HG02981 (cell line): Measurements from ENCODE around the gene GUCY2F.

Experiments used
- ATAC-seq: cut with Tn5 transposase; IDR thresholded peaks from one replicate; pipeline ENCODE4 v1.9.1; 2021; ENCODE audit warnings: mild to moderate bottlenecking, moderate library complexity; ENCODE audit not compliant: unreplicated experiment

Gene GUCY2F

GRCh38 chrX:109481986-109482385 lies at the start of gene GUCY2F:
Gene GUCY2F (minus strand): TSS chrX:109482086. CDS start chrX:109475936, 6,150 bp downstream.
- no peak for ATAC-seq

- no peak for ATAC-seq
These were observed 37.1 kb upstream of the GUCY2F start for GRCh38 chrX:109519001-109519400.

GRCh38 chrX:109511113-109511512 lies 29.2 kb upstream of the GUCY2F start:
- no peak for ATAC-seq

GRCh38 chrX:109508915-109509314 lies 27.0 kb upstream of the GUCY2F start:
- ATAC-seq, result no peak

GRCh38 chrX:109501176-109501575 lies 19.3 kb upstream of the GUCY2F start:
- no peak for ATAC-seq

- ATAC-seq, result no peak
These were observed 16.5 kb upstream of the GUCY2F start for GRCh38 chrX:109498434-109498833.

- no peak for ATAC-seq
These were observed 7.3 kb upstream of the GUCY2F start for GRCh38 chrX:109489174-109489573.

GRCh38 chrX:109487640-109488039 lies 5.8 kb upstream of the GUCY2F start:
- peak; percentile 53 for ATAC-seq

- ATAC-seq, result peak; percentile 60
These were observed 3.8 kb upstream of the GUCY2F start for GRCh38 chrX:109485470-109486340.

GRCh38 chrX:109484886-109485285 lies 3.0 kb upstream of the GUCY2F start:
- ATAC-seq, result no peak

- no peak for ATAC-seq
These were observed 6.6 kb downstream of the GUCY2F start for GRCh38 chrX:109475174-109475891.

- ATAC-seq, result no peak
These were observed 8.7 kb downstream of the GUCY2F start for GRCh38 chrX:109472939-109473735.

GRCh38 chrX:109464231-109464630 lies 17.7 kb downstream of the GUCY2F start:
- no peak for ATAC-seq

- ATAC-seq, result no peak
These were observed 18.1 kb downstream of the GUCY2F start for GRCh38 chrX:109463784-109464183.

GRCh38 chrX:109448282-109448938 lies 33.5 kb downstream of the GUCY2F start:
- no peak for ATAC-seq

GRCh38 chrX:109441266-109441665 lies 40.6 kb downstream of the GUCY2F start:
- ATAC-seq, result no peak

- ATAC-seq, result peak; percentile 82
These were observed 41.4 kb downstream of the GUCY2F start for GRCh38 chrX:109440475-109440874.

GRCh38 chrX:109409181-109409580 lies 72.7 kb downstream of the GUCY2F start:
- no peak for ATAC-seq

- no peak for ATAC-seq
These were observed 78.0 kb downstream of the GUCY2F start for GRCh38 chrX:109403922-109404321.

- ATAC-seq, result no peak
These were observed 82.1 kb downstream of the GUCY2F start for GRCh38 chrX:109399831-109400230.

GRCh38 chrX:109398833-109399232 lies 83.1 kb downstream of the GUCY2F start:
- no peak for ATAC-seq
